K562 (cell line): ENCODE results near the gene VIM. TPM values are rescaled to one million over a fixed set of nuclear protein-coding genes. Genes with fewer than 3 reads are reported as not detected.

Experiments used
- BACH1 ChIP-seq: fragments of 200-800 bp; sonication (Bioruptor generic); IDR thresholded peaks from 2 replicates; pipeline ENCODE4 v1.6.1; 2016; ENCODE audit warnings: missing genetic modification characterization, missing compliant biosample characterization
- BCL6 ChIP-seq: fragments of 250-450 bp; sonication (Bioruptor Pico); IDR thresholded peaks from 2 replicates; pipeline ENCODE4 v1.4.0; 2020
- CBX5 ChIP-seq: IDR thresholded peaks from 2 replicates; pipeline ENCODE4 v1.6.1; 2014; ENCODE audit warnings: low read depth, borderline replicate concordance
- EHMT2 ChIP-seq: fragments of 450-650 bp; IDR thresholded peaks from 2 replicates; pipeline ENCODE4 v1.6.1; 2018; ENCODE audit warnings: antibody characterized with exemption
- ELF1 ChIP-seq: fragments of 200-800 bp; sonication (Bioruptor generic); IDR thresholded peaks from 2 replicates; pipeline ENCODE4 v1.6.1; 2016; ENCODE audit warnings: missing genetic modification characterization, missing compliant biosample characterization
- FOXJ2 ChIP-seq: fragments of 200-800 bp; sonication (Bioruptor generic); IDR thresholded peaks from 2 replicates; pipeline ENCODE4 v1.6.1; 2016; ENCODE audit warnings: missing genetic modification characterization, missing compliant biosample characterization
- NELFE ChIP-seq: IDR thresholded peaks from 2 replicates; pipeline ENCODE4 v1.6.1; 2011; ENCODE audit warnings: mild to moderate bottlenecking; ENCODE audit not compliant: insufficient read depth, insufficient read length
- PHB ChIP-seq: fragments of 250-450 bp; sonication (Bioruptor Pico); IDR thresholded peaks from 2 replicates; pipeline ENCODE4 v1.5.0; 2021
- PRMT5 ChIP-seq: sonication (generic); formaldehyde crosslinking; IDR thresholded peaks from 2 replicates; pipeline ENCODE4 v1.5.0; 2020; ENCODE audit warnings: missing genetic modification reagents
- PTBP1 ChIP-seq: fragments of 200-400 bp; formaldehyde crosslinking; IDR thresholded peaks from 2 replicates; pipeline ENCODE4 v1.6.1; 2017; ENCODE audit warnings: low read depth, low read length
- SMARCA4 ChIP-seq: fragments of 450-650 bp; IDR thresholded peaks from 2 replicates; pipeline ENCODE4 v1.6.1; 2016
- ZNF3 ChIP-seq: fragments of 250-450 bp; sonication (Bioruptor Pico); IDR thresholded peaks from 2 replicates; pipeline ENCODE4 v1.5.0; 2021; ENCODE audit warnings: mild to moderate bottlenecking, moderate library complexity
- polyA plus RNA-seq, 8 experiments: library from polyadenylated mRNA; depleted of rRNA in 4 of 8; stranded (reverse) in 5 of 8; unstranded in 3 of 8; fragments of >200 nt; fragmentation: Nextera tagmentation in 2 of 8; fragmentation: Illumina TruSeq in 1 of 8; extraction: Ambion mirVana in 2 of 8; extraction: Trizol in 1 of 8; gene quantifications; 2 replicates each; pipeline versions ENCODE4 v1.2.1 to v1.2.3, GENCODE V29; 2011 to 2014; ENCODE audit warnings: inconsistent platforms in 1 of 8, missing spikeins in 1 of 8
- total RNA-seq, 7 experiments: library from RNA; depleted of rRNA in 6 of 7; stranded (reverse); fragments of >200 nt in 6 of 7; fragmentation: Illumina TruSeq in 2 of 7; extraction: Trizol in 2 of 7; gene quantifications; 2 replicates each; pipeline versions ENCODE4 v1.2.1 to v1.2.3, GENCODE V29; 2011 to 2021; ENCODE audit warnings: low replicate concordance in 1 of 7
- TF ChIP-seq, protein P1 (sequence below): sonication (generic); formaldehyde crosslinking; IDR thresholded peaks from 2 replicates; pipeline ENCODE4 v1.8.1; 2023; ENCODE audit warnings: missing genetic modification reagents, mild to moderate bottlenecking, borderline replicate concordance
- TF ChIP-seq, protein P2 (sequence below): sonication (generic); formaldehyde crosslinking; IDR thresholded peaks from 2 replicates; pipeline ENCODE4 v1.8.0; 2023; ENCODE audit warnings: missing genetic modification reagents, mild to moderate bottlenecking, borderline replicate concordance

VIM gene
- total and polyA plus RNA-seq, 9 of the 15 experiments (the other 6 are each of a cell fraction or from before 2014, with no cell fraction given): 86.0 to 621 (median 383) TPM

DNA sequence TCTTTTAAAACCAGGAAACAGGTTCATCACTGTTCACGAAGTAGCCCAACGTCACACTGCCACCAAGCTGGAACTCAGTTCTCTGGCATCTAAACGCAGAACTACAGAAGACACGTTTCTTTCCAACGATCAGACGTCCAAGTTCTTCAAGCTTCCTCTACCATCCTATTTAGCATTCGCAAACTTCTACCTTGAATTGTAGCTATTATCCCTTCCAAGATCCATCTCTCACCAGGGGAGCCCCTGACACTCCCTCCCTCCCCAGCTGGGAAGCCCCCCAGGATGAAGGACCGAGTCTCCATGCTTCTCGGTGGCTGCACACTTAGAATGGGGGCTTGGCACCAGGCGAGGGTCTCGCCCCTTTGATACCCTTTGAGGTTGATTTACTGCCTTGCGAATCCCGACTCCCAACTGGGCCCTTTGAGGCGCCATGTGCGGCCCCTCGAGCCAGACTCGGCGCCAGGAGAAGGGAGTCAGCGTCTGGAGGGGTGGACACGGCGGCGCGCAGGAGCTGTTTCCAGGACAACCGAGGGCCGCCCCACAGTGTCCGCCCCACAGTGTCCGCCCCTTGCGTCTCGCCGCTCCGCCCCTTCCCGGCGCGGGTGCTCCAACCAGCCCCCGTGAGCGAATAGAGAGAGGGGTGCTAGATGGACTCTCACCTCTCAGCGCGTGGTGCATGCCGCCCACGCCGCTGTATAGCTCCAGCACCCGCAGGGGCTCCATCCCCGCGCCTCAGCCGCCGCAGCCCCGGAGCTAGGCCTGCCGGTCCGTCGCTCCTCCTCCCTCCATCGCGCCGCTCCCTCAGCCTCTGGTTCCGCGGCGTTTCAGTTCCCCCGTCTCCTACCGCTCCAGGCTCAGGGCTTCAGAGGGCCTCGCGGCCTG is 26.9 kb upstream of the VIM start, which contains the start of gene TRDMT1 (continued):
- peak; percentile 92 for TF ChIP-seq FOXJ2 (tag)
- TF ChIP-seq NELFE: no peak
- no peak for TF ChIP-seq BCL6 (CRISPR knock-in tag)
- TF ChIP-seq, protein P1, sequence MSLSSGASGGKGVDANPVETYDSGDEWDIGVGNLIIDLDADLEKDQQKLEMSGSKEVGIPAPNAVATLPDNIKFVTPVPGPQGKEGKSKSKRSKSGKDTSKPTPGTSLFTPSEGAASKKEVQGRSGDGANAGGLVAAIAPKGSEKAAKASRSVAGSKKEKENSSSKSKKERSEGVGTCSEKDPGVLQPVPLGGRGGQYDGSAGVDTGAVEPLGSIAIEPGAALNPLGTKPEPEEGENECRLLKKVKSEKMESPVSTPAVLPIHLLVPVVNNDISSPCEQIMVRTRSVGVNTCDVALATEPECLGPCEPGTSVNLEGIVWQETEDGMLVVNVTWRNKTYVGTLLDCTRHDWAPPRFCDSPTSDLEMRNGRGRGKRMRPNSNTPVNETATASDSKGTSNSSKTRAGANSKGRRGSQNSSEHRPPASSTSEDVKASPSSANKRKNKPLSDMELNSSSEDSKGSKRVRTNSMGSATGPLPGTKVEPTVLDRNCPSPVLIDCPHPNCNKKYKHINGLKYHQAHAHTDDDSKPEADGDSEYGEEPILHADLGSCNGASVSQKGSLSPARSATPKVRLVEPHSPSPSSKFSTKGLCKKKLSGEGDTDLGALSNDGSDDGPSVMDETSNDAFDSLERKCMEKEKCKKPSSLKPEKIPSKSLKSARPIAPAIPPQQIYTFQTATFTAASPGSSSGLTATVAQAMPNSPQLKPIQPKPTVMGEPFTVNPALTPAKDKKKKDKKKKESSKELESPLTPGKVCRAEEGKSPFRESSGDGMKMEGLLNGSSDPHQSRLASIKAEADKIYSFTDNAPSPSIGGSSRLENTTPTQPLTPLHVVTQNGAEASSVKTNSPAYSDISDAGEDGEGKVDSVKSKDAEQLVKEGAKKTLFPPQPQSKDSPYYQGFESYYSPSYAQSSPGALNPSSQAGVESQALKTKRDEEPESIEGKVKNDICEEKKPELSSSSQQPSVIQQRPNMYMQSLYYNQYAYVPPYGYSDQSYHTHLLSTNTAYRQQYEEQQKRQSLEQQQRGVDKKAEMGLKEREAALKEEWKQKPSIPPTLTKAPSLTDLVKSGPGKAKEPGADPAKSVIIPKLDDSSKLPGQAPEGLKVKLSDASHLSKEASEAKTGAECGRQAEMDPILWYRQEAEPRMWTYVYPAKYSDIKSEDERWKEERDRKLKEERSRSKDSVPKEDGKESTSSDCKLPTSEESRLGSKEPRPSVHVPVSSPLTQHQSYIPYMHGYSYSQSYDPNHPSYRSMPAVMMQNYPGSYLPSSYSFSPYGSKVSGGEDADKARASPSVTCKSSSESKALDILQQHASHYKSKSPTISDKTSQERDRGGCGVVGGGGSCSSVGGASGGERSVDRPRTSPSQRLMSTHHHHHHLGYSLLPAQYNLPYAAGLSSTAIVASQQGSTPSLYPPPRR (CRISPR knock-in tag): no peak
- 0 out of 2 replicates have a peak, but pooled peaks have one; percentile 43 for TF ChIP-seq PTBP1
- TF ChIP-seq ELF1 (tag): peak; percentile 30; the same call in 1 of the 2 replicates
- TF ChIP-seq BACH1: no peak
- TF ChIP-seq SMARCA4: peak; percentile 22; the same call in 1 of the 2 replicates
- TF ChIP-seq, protein P2, sequence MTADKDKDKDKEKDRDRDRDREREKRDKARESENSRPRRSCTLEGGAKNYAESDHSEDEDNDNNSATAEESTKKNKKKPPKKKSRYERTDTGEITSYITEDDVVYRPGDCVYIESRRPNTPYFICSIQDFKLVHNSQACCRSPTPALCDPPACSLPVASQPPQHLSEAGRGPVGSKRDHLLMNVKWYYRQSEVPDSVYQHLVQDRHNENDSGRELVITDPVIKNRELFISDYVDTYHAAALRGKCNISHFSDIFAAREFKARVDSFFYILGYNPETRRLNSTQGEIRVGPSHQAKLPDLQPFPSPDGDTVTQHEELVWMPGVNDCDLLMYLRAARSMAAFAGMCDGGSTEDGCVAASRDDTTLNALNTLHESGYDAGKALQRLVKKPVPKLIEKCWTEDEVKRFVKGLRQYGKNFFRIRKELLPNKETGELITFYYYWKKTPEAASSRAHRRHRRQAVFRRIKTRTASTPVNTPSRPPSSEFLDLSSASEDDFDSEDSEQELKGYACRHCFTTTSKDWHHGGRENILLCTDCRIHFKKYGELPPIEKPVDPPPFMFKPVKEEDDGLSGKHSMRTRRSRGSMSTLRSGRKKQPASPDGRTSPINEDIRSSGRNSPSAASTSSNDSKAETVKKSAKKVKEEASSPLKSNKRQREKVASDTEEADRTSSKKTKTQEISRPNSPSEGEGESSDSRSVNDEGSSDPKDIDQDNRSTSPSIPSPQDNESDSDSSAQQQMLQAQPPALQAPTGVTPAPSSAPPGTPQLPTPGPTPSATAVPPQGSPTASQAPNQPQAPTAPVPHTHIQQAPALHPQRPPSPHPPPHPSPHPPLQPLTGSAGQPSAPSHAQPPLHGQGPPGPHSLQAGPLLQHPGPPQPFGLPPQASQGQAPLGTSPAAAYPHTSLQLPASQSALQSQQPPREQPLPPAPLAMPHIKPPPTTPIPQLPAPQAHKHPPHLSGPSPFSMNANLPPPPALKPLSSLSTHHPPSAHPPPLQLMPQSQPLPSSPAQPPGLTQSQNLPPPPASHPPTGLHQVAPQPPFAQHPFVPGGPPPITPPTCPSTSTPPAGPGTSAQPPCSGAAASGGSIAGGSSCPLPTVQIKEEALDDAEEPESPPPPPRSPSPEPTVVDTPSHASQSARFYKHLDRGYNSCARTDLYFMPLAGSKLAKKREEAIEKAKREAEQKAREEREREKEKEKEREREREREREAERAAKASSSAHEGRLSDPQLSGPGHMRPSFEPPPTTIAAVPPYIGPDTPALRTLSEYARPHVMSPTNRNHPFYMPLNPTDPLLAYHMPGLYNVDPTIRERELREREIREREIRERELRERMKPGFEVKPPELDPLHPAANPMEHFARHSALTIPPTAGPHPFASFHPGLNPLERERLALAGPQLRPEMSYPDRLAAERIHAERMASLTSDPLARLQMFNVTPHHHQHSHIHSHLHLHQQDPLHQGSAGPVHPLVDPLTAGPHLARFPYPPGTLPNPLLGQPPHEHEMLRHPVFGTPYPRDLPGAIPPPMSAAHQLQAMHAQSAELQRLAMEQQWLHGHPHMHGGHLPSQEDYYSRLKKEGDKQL: no peak
- no peak for TF ChIP-seq ZNF3 (CRISPR knock-in tag)
- no peak for TF ChIP-seq CBX5
- peak; percentile 34; the same call in 1 of the 2 replicates for TF ChIP-seq EHMT2
- no peak for TF ChIP-seq PRMT5
- no peak for TF ChIP-seq PHB (CRISPR knock-in tag)
